Psoas muscle (tissue), 8 donors: ENCODE results near the gene CLK3. TPM values are rescaled to one million over a fixed set of nuclear protein-coding genes. Genes with fewer than 3 reads are reported as not detected.

Source experiments
- ATAC-seq, 4 donors: fragments of 200-7000 bp; cut with Tn5 transposase; one replicate each; pipeline ENCODE4 v1.9.1; 2020; ENCODE audit warnings: moderate library complexity in 3 of 4, mild to moderate bottlenecking in 2 of 4
- DNase-seq, 2 donors: peaks; one replicate each; pipeline ENCODE4 v3.0.0-alpha.2; 2020
- H3K27ac ChIP-seq: fragments of 200-600 bp; one replicate; pipeline ENCODE4 v1.8.0; 2022
- H3K27me3 ChIP-seq, 3 donors: fragments of 200-600 bp in 1 of 3; one replicate each; pipeline versions ENCODE4 v1.6.1 to v1.8.0; 2013 to 2022; ENCODE audit warnings: low read length in 2 of 3, mild to moderate bottlenecking in 2 of 3, moderate library complexity in 1 of 3; ENCODE audit not compliant: insufficient read depth in 3 of 3
- H3K36me3 ChIP-seq, 2 donors: fragments of 200-600 bp in 1 of 2; one replicate each; pipeline versions ENCODE4 v1.6.1 to v1.8.0; 2013 to 2022; ENCODE audit warnings: low read depth in 1 of 2, mild to moderate bottlenecking in 1 of 2, moderate library complexity in 1 of 2; ENCODE audit not compliant: insufficient read depth in 1 of 2
- H3K4me1 ChIP-seq: fragments of 200-600 bp; one replicate; pipeline ENCODE4 v1.8.0; 2022
- H3K4me3 ChIP-seq: fragments of 200-600 bp; one replicate; pipeline ENCODE4 v1.8.0; 2022; ENCODE audit warnings: mild to moderate bottlenecking
- H3K9me3 ChIP-seq: fragments of 200-600 bp; one replicate; pipeline ENCODE4 v1.8.0; 2022
- CTCF ChIP-seq: fragments of 200-600 bp; IDR thresholded peaks from one replicate; pipeline ENCODE4 v1.8.0; 2022; ENCODE audit warnings: antibody characterized with exemption
- WGBS, 3 donors: extraction: QIAGEN DNeasy Blood & Tissue Kit; methylation state at CpG; one replicate each; pipeline versions ENCODE4 v1.1.6 to v1.1.7; 2013; 5-methylcytosine and 5-hydroxymethylcytosine counted together
- intact Hi-C, 2 donors: fragments of 100-400 bp; cut with DNase I; formaldehyde crosslinking; loops; one replicate each; pipeline versions ENCODE4 v1.11.0 to v1.14.2; 2022
- polyA plus RNA-seq, 3 donors: library from polyadenylated mRNA; stranded (reverse); fragments of 200-250 nt; gene quantifications; one replicate each; pipeline ENCODE4 v1.2.3, GENCODE V29; 2013
- total RNA-seq, 4 donors: library from RNA; stranded (reverse); fragmentation: NEBNext Ultra II Directional in 2 of 4; extraction: Animal tissue kit (Norgen Biotek cat#: 25700) in 2 of 4; gene quantifications; one replicate each; pipeline versions ENCODE4 v1.2.1 to v1.2.4, GENCODE V29; 2021 to 2023
- donor health status: healthy with polysubstance abuse.
- donor health status: DM: no; HTN: no; CAD: no; lungs with moderate emphysema.
- donor health status: Bipolar disorder and iron deficiency.
- donor health status: healthy.
- donor health status: DM: yes; HTN: yes; CAD: no.
- donor health status: DM: no; HTN: no; CAD: no.
- donor health status: DM: no; HTN: no; CAD: no.
- donor health status: DM: yes; HTN: yes; CAD: no.

The CLK3 gene
- total and polyA plus RNA-seq, 7 donors, result 36.6 to 61.8 (median 50.2) TPM

DNA sequence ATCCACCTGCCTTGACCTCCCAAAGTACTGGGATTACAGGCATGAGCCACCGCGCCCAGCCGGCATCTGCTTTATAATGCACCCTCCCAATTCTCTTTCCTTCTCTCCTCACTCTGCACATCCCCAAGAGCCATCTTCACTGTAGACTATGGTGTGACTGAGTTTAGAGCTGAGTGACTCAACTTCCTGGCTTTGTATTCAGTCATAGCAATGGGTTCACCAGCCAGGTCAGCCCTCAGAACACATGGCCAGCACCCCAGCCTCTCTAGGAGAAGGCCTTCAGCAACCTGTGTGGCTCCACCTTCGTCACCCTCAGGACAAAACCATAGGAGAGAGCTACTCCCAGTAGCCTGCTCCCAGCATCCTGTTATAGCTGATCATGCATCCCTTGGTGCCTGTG, 41.6 kb upstream of the CLK3 start:
- Histone ChIP-seq H3K9me3 (no peaks in the 10 kb centered on the region), H3K4me1 (peaks cover 18% of the 10 kb centered on the region), H3K27ac (no peak overlapping the region), H3K36me3 (peaks cover 4 to 26% of the 10 kb centered on the region in 2 donors), H3K27me3 (no peaks in the 10 kb centered on the region), H3K4me3 (no peak overlapping the region)
- no peak for ATAC-seq
- TF ChIP-seq CTCF, result no peak
- no peak for DNase-seq
- intact Hi-C loops, result no loop called here
- WGBS, 3 donors, result 95 to 99% (median 97%) methylated on average over 4 of the region's 4 CpGs

DNA sequence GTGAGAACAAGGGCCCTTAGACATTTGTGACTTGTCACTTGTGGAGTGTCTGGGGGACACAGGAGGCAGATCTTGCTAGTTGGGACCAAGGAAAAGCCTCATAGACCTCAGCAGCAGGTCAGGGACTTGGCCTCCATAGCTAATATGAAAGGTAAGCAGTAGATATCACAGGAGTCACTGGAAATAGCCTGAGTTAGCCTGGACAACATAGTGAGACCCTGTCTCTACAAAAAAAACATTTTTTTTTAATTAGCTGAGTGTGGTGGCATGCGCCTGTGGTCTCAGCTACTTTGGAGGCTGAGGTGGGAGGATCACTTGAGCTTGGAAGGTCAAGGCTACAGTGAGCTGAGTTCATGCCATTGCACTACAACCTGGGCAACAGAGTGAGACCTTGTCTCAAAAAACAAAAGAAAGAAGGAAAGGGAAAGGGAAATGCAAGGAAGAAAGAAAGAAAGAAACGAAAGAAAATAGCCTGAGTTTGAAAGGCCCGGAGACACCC, 37.1 kb upstream of the CLK3 start:
- TF ChIP-seq CTCF, result no peak
- H3K36me3 ChIP-seq, result peaks cover 2 to 16% of the 10 kb centered on the region in 2 donors

GRCh38 chr15:74579001-74579400, 36.6 kb upstream of the CLK3 start:
- ATAC-seq (no peak), DNase-seq (no peak)
- Histone ChIP-seq H3K4me1 (no peaks in the 10 kb centered on the region), H3K9me3 (no peaks in the 10 kb centered on the region), H3K27ac (no peak overlapping the region), H3K27me3 (no peaks in the 10 kb centered on the region), H3K4me3 (no peak overlapping the region), H3K36me3 (peaks cover 2 to 11% of the 10 kb centered on the region in 2 donors)
- WGBS, 3 donors, result 83 to 87% (median 83%) methylated on average over 9 of the region's 9 CpGs
- no peak for TF ChIP-seq CTCF
- intact Hi-C loops, result no loop called here

More for the DNA sequence above, 37.1 kb upstream of the CLK3 start:
- whole genome bisulfite sequencing, 3 donors, result 92 to 98% (median 96%) methylated on average over 3 of the region's 3 CpGs
- Histone ChIP-seq H3K4me1 (no peaks in the 10 kb centered on the region), H3K27me3 (no peaks in the 10 kb centered on the region), H3K4me3 (no peak overlapping the region), H3K27ac (no peak overlapping the region), H3K9me3 (no peaks in the 10 kb centered on the region)
- intact Hi-C loops, result no loop called here
- ATAC-seq (no peak), DNase-seq (no peak)

DNA sequence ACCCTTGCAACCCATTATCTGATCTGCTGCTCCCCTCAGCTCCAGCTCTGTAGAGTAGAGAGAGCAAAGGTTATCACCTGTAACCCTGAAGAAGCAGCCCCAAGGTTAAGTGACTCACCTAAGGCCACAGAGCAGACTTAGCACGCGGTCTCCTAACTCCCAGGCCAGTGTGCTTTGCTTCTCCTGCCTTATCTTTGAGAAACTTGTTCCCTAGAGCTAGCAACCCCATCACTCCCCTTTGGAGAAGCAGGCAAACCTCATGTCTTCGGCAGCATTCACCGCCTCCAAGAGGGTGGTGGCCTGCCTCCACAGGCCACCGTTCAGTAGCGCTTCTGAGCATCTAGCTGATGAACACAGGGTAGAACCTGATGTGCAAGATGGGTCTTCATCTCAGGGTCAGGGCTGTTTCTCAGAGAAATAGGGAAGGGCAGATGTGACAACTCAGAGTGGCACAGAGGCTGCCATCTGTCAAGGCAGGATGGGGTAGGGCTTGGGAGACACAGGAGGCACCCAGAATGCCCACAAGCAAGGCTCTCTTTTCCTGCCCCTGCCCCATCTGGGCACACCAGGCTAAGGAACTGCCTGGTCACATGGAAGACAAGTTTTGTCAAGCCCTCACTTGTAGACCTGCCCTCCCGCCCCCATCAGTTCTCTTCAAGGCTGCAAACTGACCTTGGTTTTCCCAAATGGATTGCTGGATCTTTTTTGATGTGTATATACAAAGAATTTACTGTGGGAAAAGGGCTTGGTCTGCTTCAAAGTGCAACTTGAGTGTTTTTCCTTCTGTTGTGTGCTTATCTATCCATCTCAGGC, 34.9 kb upstream of the CLK3 start:
- 92 to 98% (median 95%) methylated on average over 7 of the region's 7 CpGs for WGBS, 3 donors
- no peak overlapping the region for H3K4me3 ChIP-seq
- no peaks in the 10 kb centered on the region for H3K27me3 ChIP-seq
- no peak overlapping the region for H3K27ac ChIP-seq
- no peaks in the 10 kb centered on the region for H3K9me3 ChIP-seq
- no peak for ATAC-seq
- H3K36me3 ChIP-seq, result peaks cover 2% of the 10 kb centered on the region in 2 donors
- no peak for DNase-seq
- H3K4me1 ChIP-seq, result no peaks in the 10 kb centered on the region
- TF ChIP-seq CTCF, result no peak
- intact Hi-C loops, result no loop called here
